ENCODE measurements around the gene XPO4.

Gene XPO4

DNA sequence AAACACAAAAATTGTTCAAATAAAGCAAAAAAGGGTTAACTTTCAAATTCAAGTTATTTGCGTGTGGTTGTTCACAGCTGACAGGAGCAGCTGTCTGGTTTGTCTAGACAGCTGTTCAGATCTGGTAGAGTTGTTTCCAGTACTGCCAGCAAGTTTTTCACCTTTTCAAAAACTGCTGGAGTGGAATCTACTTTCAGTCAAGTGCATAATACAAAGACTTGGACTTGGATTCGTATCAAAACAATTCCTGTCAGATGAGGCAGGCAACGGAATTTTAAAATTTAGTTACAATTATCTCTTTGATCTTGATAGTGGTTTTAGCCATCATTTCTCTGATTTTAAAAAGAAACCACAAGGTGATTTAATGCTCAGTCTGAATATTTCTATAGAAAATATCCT is 77.1 kb downstream of the XPO4 start:
- TF ChIP-seq, protein P1, sequence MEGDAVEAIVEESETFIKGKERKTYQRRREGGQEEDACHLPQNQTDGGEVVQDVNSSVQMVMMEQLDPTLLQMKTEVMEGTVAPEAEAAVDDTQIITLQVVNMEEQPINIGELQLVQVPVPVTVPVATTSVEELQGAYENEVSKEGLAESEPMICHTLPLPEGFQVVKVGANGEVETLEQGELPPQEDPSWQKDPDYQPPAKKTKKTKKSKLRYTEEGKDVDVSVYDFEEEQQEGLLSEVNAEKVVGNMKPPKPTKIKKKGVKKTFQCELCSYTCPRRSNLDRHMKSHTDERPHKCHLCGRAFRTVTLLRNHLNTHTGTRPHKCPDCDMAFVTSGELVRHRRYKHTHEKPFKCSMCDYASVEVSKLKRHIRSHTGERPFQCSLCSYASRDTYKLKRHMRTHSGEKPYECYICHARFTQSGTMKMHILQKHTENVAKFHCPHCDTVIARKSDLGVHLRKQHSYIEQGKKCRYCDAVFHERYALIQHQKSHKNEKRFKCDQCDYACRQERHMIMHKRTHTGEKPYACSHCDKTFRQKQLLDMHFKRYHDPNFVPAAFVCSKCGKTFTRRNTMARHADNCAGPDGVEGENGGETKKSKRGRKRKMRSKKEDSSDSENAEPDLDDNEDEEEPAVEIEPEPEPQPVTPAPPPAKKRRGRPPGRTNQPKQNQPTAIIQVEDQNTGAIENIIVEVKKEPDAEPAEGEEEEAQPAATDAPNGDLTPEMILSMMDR (IDR thresholded peaks at IDR 0.05; ENCODE audit: borderline replicate concordance, control extremely low read depth, extremely low read depth, insufficient read depth, missing control alignments), result no peak
- in situ Hi-C loops (cut with MboI; ENCODE audit: low sequenced_read_pairs, unreplicated experiment), result no loop called here
- DNase-seq (ENCODE audit: low spot score), result no peak

DNA sequence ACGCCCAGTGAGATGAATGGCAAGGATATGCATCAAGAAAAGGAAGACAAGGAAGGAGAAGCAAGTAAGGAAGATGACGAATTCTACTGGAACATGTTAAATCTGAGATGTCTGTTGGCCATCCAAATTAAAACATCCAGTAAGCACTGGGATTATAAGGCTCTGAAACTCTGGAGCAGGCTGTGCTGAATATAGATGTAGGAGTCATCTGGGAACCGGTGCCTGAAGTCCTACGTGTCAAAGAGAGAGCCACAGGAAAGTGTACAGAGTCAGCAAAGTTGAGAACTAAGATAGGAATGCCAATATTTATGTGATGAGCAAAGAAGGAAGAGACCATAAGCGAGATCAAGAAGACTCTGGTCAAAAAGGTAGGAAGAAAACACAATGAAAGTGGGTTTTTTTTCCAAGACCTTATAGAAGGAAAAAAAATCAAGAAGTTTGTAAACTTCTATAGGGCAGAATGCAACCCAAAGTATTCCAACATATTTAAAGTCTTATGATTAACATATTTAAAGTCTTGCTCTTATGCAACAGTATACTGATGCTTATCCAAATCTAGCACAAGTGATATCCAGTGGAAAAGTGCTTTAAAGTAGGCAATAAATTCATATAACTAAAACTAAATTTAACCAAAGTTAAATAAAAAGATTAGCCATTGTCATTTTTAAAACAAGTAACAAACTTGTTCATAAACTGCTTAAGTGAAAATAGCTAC is 77.6 kb downstream of the XPO4 start:
- DNase-seq (ENCODE audit: low spot score), result no peak
- in situ Hi-C loops (cut with MboI; ENCODE audit: low sequenced_read_pairs, unreplicated experiment), result loop anchor here (25.0 kb wide), 1 partner anchor 638 kb away; the partner anchor contains the start of gene GJB2
- TF ChIP-seq, protein P1 (IDR thresholded peaks at IDR 0.05; ENCODE audit: borderline replicate concordance, control extremely low read depth, extremely low read depth, insufficient read depth, missing control alignments), result no peak

DNA sequence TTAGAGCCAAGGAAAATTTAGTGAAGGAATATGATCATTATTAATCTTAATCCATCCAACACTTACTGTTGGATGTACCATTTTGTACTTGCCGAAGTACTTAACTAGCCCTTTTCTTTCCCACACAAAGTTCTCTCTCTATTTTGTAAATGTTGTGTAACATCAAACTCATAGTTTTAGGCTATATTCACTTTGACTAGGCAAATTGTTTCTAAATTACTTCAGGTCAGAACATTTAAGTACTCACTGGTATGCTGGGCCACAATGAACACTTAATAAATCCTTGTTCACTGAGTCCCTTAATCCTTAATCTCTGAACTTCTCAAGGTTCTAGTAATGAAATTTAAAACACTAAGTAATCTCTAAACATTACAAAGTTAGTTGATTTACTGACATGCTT is 79.5 kb downstream of the XPO4 start:
- TF ChIP-seq, protein P1 (IDR thresholded peaks at IDR 0.05; ENCODE audit: borderline replicate concordance, control extremely low read depth, extremely low read depth, insufficient read depth, missing control alignments), result no peak
- DNase-seq (ENCODE audit: low spot score), result no peak
- in situ Hi-C loops (cut with MboI; ENCODE audit: low sequenced_read_pairs, unreplicated experiment), result loop anchor here (25.0 kb wide), 1 partner anchor 636 kb away; the partner anchor contains the start of gene GJB2

DNA sequence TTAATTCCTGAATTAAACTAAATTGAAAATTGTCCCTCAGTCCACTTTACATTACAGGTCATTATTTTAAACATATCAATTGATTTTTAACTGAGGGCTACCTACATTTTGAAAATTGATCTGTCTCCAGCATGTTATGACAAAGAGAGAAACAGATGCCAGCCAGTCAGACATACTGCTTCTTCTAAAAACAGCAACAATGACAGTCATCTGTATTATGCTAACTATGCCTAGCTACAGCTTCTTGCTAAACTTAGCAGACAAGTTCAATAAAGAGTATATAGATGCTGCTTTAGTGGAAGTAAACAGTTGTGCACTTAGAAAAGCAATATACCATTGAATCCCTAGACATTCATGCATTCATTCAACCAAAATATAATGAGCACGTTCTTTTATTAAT is 80.1 kb downstream of the XPO4 start:
- TF ChIP-seq, protein P1 (IDR thresholded peaks at IDR 0.05; ENCODE audit: borderline replicate concordance, control extremely low read depth, extremely low read depth, insufficient read depth, missing control alignments), result no peak
- in situ Hi-C loops (cut with MboI; ENCODE audit: low sequenced_read_pairs, unreplicated experiment), result loop anchor here (25.0 kb wide), 1 partner anchor 635 kb away; the partner anchor contains the start of gene GJB2
- DNase-seq (ENCODE audit: low spot score), result no peak

DNA sequence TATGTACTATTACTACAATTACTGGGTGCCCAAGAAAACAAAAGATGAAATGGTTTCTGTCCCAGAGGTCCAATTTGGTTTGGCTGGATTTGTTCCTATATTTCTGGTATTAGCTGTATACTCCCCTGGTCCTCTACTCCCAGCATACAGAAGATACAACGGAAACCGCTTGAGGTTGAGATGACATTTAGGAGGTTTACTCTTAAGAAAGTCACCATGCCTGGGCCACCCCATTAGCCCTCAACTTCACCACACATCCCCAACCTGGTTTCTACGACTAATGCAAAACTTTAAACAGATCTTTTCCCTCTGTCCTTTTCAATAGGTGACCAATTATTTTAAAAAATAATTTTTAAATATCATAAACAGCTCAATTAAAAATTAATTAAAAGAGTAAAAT is 82.8 kb downstream of the XPO4 start:
- TF ChIP-seq, protein P1 (IDR thresholded peaks at IDR 0.05; ENCODE audit: borderline replicate concordance, control extremely low read depth, extremely low read depth, insufficient read depth, missing control alignments), result no peak
- in situ Hi-C loops (cut with MboI; ENCODE audit: low sequenced_read_pairs, unreplicated experiment), result loop anchor here (25.0 kb wide), 1 partner anchor 632 kb away; the partner anchor contains the start of gene GJB2
- no peak for DNase-seq (ENCODE audit: low spot score)

DNA sequence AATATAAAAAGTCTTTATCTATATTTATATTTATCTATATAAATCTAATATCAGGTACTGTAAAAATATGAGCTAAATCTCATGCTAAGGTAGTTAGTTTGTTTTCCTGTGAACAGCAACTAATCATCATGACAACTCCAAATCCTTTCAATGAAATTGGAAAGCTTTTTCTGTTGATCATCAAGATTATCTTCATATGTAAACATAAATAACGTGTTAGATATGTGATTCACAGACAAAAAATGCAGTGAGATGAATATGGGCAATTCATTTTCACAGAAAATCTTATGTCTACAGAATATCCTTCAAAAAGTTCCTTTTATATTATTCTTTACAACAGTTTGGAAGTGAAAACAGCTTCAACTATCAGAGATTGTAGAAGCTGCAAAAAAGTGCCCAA is 87.1 kb downstream of the XPO4 start:
- in situ Hi-C loops (cut with MboI; ENCODE audit: low sequenced_read_pairs, unreplicated experiment), result loop anchor here (25.0 kb wide), 1 partner anchor 628 kb away; the partner anchor contains the start of gene GJB2
- DNase-seq (ENCODE audit: low spot score), result no peak

More for the DNA sequence above, 87.1 kb downstream of the XPO4 start:
- TF ChIP-seq, protein P1 (IDR thresholded peaks at IDR 0.05; ENCODE audit: borderline replicate concordance, control extremely low read depth, extremely low read depth, insufficient read depth, missing control alignments), result no peak
